Measurements from ENCODE around the gene NEAT1. TPM values are rescaled to one million over a fixed set of nuclear protein-coding genes. Genes with fewer than 3 reads are reported as not detected.
A peak's percentile ranks its signal among the peaks of the same experiment; 100 is the strongest.

Gene NEAT1
- total and polyA plus RNA-seq, 2 of the 8 experiments (the other 6 are each of a cell fraction or from before 2014, with no cell fraction given): 2.4 to 10.7 TPM

DNA sequence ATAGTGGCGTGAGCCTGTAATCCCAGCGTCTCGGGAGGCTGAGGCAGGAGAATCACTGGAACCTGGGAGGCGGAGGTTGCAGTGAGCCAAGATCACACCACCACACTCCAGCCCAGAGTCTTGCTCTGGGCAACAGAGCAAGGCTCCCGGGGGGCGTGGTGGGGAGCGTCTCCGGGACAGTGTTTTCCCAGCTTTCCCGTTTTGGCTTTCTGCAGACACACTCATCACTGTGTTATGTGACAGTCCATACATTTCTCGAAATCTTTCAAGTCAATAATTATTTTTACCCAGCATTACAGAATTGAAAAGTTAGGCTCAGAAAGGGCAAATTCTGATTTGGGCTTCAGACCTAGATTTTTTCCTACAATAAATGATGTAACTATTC is 31.7 kb downstream of the NEAT1 start:
- FAIRE-seq: no peak
- H2AFZ ChIP-seq (ENCODE audit: low read length): no peak overlapping the region
- TF ChIP-seq JUN (IDR thresholded peaks at IDR 0.05; ENCODE audit: low read depth, low read length) (no peak), NRF1 (IDR thresholded peaks at IDR 0.05; ENCODE audit: low read depth, low read length) (no peak), POU5F1 (IDR thresholded peaks at IDR 0.05; ENCODE audit: low read depth, low read length) (no peak), SP2 (IDR thresholded peaks at IDR 0.05; ENCODE audit: low read length) (no peak), SIN3A (conservative IDR thresholded peaks at IDR 0.05 in 1 of 2, IDR thresholded peaks at IDR 0.05 in 1 of 2; ENCODE audit: low read depth in 1 of 2, low read length in 2 of 2) (no peak), CHD2 (IDR thresholded peaks at IDR 0.05; ENCODE audit: low read length) (no peak), CBX5 (IDR thresholded peaks at IDR 0.05; ENCODE audit: low read depth, low read length) (no peak), CBX8 (IDR thresholded peaks at IDR 0.05; ENCODE audit: borderline replicate concordance, low read depth, low read length) (no peak), MAFK (IDR thresholded peaks at IDR 0.05; ENCODE audit: low read depth, low read length) (no peak), TEAD4 (IDR thresholded peaks at IDR 0.05; ENCODE audit: low read depth, low read length) (no peak), CEBPB (IDR thresholded peaks at IDR 0.05; ENCODE audit: low read depth, low read length) (no peak)
- no peak overlapping the region for H2BK120ac ChIP-seq (replicated peaks; ENCODE audit: low read depth, low read length)
- H3K14ac ChIP-seq (ENCODE audit: insufficient read length): no peak overlapping the region
- peaks cover 0 to 6% of the 10 kb centered on the region in 2 experiments; a peak in 1 of 4 replicates for H3K9me3 ChIP-seq (ENCODE audit: insufficient read depth in 2 of 2, low read depth in 1 of 2, low read length in 1 of 2)
- peaks cover 4% of the 10 kb centered on the region; the same call in 1 of the 2 replicates for H3K23me2 ChIP-seq (ENCODE audit: low read depth, low read length)
- peaks cover 0 to 2% of the 10 kb centered on the region in 2 experiments for H4K20me1 ChIP-seq (replicated peaks in 1 of 2; ENCODE audit: control insufficient read depth in 1 of 2, insufficient read depth in 2 of 2, low read length in 2 of 2)
- no peak overlapping the region for H3K56ac ChIP-seq (replicated peaks; ENCODE audit: insufficient read length, low read depth, low read length)
- no peak overlapping the region for H3K18ac ChIP-seq (ENCODE audit: extremely low read depth, low read length)
- H3K4me1 ChIP-seq (replicated peaks in 1 of 4; ENCODE audit: control insufficient read depth in 3 of 4, insufficient read depth in 4 of 4, low read length in 3 of 4): peaks cover 2 to 8% (median 3%) of the 10 kb centered on the region in 4 experiments; a peak in 6 of 7 replicates
- peak overlapping the region in 1 of 4 experiments; percentile 59; a peak in 2 of 8 replicates for H3K4me3 ChIP-seq (ENCODE audit: extremely low read depth in 1 of 4, insufficient read depth in 2 of 4, low read depth in 3 of 4, low read length in 4 of 4)
- no peak overlapping the region for H3K9ac ChIP-seq (replicated peaks in 1 of 4; ENCODE audit: extremely low read depth in 1 of 4, low read depth in 3 of 4, low read length in 3 of 4)
- H2BK15ac ChIP-seq (ENCODE audit: low read length): no peak overlapping the region
- no peak overlapping the region for H4K5ac ChIP-seq (ENCODE audit: insufficient read length, low read depth, low read length)
- ChIA-PET CTCF (ENCODE audit: partially characterized antibody) (interaction anchor here (0.7 to 1.8 kb wide), 4 partner anchors 14 to 39 kb away, joined by 3 to 8 read pairs (median 4); no protein-coding TSS in a partner anchor), POLR2A (ENCODE audit: partially characterized antibody) (interaction anchor here (0.6 to 3.6 kb wide), 3 partner anchors 12 to 45 kb away, joined by 5 to 26 read pairs (median 6); partner anchors contain the start of genes MALAT1 and NEAT1)
- H2AK5ac ChIP-seq (ENCODE audit: low read depth, low read length): no peak overlapping the region
- H3K27me3 ChIP-seq (replicated peaks in 1 of 4; ENCODE audit: control insufficient read depth in 3 of 4, extremely low read depth in 1 of 4, insufficient read depth in 3 of 4, low read length in 3 of 4): peaks cover 20 to 54% (median 48%) of the 10 kb centered on the region in 4 experiments
- H2BK12ac ChIP-seq (ENCODE audit: low read depth, low read length): no peak overlapping the region
- no peak for DNase-seq (ENCODE audit: low read depth in 1 of 2, low spot score in 2 of 2)
- no peak overlapping the region for H2BK5ac ChIP-seq (ENCODE audit: low read depth, low read length)
- H3K79me2 ChIP-seq (ENCODE audit: control insufficient read depth in 1 of 2, insufficient read depth in 2 of 2, low read length in 2 of 2): no peaks in the 10 kb centered on the region
- H3K4me2 ChIP-seq (ENCODE audit: insufficient read depth in 1 of 2, low read depth in 2 of 2, low read length in 2 of 2): peak overlapping the region; percentile 74 to 80; a peak in 3 of 4 replicates
- H4K8ac ChIP-seq (ENCODE audit: extremely low read depth, insufficient read depth, low read length): no peak overlapping the region
- WGBS, 2 experiments (ENCODE audit: extremely low coverage in 1 of 2, insufficient coverage in 1 of 2, insufficient read length in 1 of 2, insufficient replicate concordance in 2 of 2, low coverage in 1 of 2, low lambda C conversion rate in 2 of 2, missing lambda C conversion rate in 1 of 2): 91% methylated on average over 10 of the region's 10 CpGs; no CpG with 5 or more reads in 1 of the 2 experiments
- no peak overlapping the region for H3K23ac ChIP-seq (ENCODE audit: insufficient read length)
- H4K91ac ChIP-seq (replicated peaks; ENCODE audit: insufficient read length, low read length): no peak overlapping the region
- H3K79me1 ChIP-seq (ENCODE audit: low read depth, low read length): no peaks in the 10 kb centered on the region
- no peak overlapping the region for H2BK20ac ChIP-seq (ENCODE audit: low read length)
- no peak overlapping the region for H3K4ac ChIP-seq (replicated peaks; ENCODE audit: insufficient read length, low read depth, low read length)
- H3K27ac ChIP-seq (ENCODE audit: low read depth, low read length): no peak overlapping the region
- no peaks in the 10 kb centered on the region for H3K36me3 ChIP-seq (ENCODE audit: control insufficient read depth in 2 of 4, insufficient read depth in 4 of 4, low read length in 3 of 4)

Data from H1 (cell line).